GM19328 (cell line): ENCODE data around the gene SPATA31C1.
"Not testable (repeated sequence)": the region's sequence is repeated elsewhere in the genome, so short reads cannot be mapped to it uniquely, and the experiment has no call there.

Experiments
- ATAC-seq: cut with Tn5 transposase; IDR thresholded peaks from one replicate; pipeline ENCODE4 v1.9.1; 2021; ENCODE audit warnings: mild to moderate bottlenecking, moderate library complexity; ENCODE audit not compliant: unreplicated experiment

Gene SPATA31C1

GRCh38 chr9:87886210-87886932 is 31.4 kb upstream of the SPATA31C1 start:
- no peak for ATAC-seq

DNA sequence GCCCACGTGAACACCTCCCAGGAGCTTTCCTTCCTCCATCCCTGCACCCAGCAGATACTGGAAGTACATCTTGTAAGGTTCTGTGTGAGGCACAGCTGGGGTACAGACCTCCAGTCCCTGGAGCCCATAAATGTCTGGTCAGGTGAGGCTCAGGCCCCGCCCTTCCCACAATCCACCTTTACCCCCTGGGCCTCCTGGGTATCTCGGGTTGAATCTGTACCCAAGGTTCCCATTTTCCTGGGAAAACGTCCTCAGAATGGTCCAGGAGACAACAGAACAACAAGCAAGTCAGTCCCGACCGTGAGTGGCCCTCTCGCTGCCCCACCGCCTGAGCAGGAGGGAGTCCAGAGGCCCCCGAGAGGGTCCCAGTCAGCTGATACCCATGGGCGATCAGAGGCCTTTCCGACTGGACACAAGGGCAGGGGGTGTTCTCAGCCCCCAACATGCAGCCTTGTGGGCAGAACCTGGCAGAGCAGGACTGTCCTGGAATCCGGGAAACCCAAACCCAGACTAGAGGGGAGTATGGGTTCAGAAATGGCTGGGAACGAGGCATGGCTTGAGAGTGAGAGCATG is 30.7 kb upstream of the SPATA31C1 start:
- no peak for ATAC-seq

- ATAC-seq: no peak
Measured at GRCh38 chr9:87887661-87888480, 29.9 kb upstream of the SPATA31C1 start.

GRCh38 chr9:87888501-87888900 is 29.3 kb upstream of the SPATA31C1 start:
- no peak for ATAC-seq

DNA sequence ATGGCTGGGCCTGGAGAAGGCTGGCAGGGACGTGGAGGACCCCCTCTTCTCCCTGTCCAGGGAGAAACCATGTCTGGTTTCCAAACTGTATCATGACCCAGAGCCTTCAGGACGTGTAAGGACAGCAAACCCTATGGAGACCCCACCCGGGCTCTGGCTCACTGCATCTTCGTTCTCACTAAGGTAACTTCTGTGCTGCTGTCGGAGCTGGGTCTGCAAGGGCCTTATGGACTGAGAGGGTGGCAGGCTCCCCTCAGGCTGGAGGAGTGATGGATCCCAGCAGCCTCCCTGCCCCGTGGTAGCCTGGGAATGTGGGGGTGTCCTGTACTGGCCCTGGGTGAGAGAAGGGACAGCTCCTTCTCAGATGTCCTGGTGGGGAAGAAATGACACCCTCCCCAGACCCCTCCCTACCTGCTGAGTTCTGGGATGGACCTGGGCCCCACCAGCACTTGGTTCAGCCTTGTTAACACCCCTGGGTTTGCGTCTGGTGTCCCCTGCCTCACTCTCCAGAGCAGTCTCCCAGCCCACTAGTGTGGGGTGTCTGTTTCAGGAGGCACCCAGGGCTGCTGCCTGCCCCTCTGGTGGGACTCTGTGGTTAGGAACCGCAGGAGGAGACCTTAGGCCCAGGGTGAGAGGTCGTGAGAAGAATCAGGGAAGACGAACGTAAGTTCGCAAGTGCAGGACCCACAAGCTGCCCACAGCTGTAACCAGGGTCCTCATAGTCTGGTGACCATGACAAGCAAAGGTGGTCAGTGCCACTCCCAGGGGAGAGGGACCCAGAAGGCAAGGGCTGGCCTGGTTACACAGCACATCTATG is 28.5 kb upstream of the SPATA31C1 start:
- ATAC-seq: no peak

GRCh38 chr9:87889882-87890252 is 27.9 kb upstream of the SPATA31C1 start:
- no peak for ATAC-seq

DNA sequence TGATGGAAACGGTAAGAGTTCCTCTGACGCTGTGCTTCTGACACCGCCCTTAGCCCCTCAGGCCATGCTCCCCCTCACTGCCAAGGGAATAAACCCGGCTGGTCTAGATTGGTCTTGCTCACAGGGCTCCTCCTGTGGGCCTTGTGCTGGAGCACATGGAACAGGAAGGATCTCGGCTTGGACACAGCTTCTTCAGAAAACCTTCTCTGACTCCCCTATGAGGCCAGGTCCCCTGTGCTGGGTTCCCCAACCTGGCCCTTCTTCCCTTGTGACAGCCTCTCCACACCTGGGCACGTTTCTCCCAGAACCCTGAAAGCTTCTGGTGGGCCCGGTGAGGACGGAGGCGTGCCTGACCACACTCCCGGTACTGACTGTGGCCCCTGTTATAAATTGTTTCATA is 26.9 kb upstream of the SPATA31C1 start:
- no peak for ATAC-seq

- ATAC-seq: no peak
Measured at GRCh38 chr9:87891754-87892153, 26.0 kb upstream of the SPATA31C1 start.

- ATAC-seq: no peak
Measured at GRCh38 chr9:87892956-87893355, 24.8 kb upstream of the SPATA31C1 start.

- no peak for ATAC-seq
Measured at GRCh38 chr9:87894998-87895625, 22.6 kb upstream of the SPATA31C1 start.

DNA sequence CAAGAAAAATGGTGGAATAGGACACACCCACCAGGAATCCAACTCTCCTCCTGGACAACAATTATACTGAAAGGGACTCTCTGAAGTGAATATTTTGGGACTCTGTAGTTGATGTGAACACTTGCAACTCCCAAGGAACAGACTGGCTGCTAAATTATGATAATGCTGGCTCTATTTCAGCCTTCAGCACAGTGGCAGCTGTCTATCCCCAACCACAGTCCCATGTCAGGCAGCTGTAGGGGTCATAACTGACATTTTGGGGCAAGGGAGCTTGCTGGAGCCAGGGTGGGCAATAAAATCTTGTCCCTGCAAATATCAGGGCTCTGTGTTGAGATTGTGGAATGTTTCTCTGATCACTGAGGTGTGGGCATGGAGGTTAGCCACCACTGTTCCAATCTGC is 20.9 kb upstream of the SPATA31C1 start:
- no peak for ATAC-seq

DNA sequence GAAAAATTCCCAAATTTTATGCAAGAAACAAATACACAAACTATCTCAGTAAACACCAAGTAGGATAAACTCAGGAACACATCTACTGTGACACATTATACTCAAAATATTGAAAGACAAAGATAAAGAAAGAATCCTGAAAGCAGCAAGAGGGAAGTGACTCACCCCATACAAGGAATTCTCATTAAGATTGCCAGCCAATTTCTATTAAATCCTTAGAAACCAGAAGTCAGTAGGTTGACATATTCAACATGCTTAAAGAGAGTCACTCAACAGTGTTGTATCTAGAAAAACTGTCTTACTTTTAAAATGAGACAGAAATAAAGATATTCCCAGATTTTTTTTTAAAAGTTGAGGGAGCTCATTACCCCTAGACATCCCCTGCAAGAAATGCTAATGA is 19.6 kb upstream of the SPATA31C1 start:
- ATAC-seq: no peak

DNA sequence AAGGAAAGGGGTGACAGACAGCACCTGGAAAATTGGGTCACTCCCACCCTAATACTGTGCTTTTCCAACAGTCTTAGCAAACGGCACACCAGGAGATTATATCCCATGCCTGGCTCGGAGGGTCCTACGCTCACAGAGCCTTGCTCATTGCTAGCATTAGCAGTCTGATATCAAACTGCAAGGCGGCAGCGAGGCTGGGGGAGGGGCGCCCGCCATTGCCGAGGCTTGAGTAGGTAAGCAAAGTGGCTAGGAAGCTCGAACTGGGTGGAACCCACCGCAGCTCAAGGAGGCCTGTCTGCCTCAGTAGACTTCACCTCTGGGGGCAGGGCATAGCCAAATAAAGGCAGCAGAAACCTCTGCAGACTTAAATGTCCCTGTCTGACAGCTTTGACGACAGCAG is 15.4 kb upstream of the SPATA31C1 start:
- not testable (repeated sequence) for ATAC-seq

DNA sequence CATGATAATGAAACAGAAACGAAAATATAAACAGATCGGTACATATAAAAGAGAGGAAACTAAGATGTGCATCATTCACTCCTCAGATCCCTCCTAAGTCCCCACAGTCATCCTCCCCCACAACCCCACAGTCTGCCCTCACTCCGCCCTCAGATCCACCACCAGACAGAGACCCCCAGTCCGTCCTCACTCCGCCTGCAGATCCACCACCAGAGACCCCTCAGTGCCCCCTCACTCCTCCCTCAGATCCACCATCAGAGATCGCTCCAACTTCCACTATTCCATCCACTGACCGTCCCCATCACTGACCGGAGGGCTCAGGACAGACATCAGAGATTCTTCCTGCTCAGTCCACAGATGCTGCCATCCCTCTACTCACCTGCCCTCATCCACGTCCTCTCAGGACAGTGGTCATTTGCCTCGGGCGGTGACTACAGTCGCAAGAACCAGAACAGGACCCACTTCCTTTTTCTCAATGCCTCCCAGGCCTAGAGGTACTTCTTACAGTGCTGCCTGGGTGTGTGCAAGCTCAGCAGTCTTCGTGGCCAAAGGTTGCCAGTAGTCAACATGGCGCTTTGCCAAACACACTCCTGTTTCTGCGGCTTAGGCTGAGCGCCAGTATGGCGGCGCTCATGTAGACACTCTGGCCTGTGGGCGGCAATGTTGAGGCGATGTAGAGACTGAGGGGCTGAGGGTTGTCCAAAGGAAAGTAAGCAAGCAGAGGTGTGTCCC is 8.3 kb upstream of the SPATA31C1 start:
- no peak for ATAC-seq

DNA sequence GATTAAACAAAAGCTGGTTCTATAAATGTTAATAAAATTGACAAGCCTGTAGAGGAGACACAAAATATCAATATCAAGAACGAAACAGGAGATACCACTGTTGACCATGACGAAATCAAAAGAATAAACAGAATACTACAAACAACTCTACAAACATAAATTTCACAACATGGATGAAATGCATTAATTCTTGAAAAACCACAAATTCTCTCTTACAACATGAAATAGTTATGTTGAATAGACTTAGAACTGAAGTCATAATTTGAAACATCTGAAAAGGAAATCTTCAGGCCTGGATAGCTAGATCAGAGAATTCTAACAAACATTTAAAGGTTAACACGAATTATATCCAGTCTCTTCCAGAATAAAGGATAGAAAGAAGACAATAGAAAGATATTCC is 6.9 kb upstream of the SPATA31C1 start:
- ATAC-seq: no peak

- not testable (repeated sequence) for ATAC-seq
Measured at GRCh38 chr9:87919013-87919412, 1.3 kb downstream of the SPATA31C1 start.

DNA sequence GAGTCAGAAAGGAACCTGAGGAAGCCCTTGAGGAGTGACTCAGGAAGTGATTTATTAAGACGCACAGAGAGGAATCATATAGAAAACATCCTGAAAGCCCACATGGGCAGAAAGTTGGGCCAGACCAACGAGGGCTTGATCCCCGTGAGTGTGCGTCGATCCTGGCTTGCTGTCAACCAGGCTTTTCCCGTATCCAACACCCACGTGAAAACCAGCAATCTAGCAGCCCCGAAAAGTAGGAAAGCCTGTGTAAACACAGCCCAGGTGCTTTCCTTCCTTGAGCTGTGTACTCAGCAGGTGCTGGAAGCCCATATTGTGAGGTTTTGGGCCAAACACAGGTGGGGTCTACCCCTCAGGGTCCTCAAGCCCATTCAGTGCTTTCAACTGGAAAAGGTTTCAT is 3.8 kb downstream of the SPATA31C1 start:
- not testable (repeated sequence) for ATAC-seq

DNA sequence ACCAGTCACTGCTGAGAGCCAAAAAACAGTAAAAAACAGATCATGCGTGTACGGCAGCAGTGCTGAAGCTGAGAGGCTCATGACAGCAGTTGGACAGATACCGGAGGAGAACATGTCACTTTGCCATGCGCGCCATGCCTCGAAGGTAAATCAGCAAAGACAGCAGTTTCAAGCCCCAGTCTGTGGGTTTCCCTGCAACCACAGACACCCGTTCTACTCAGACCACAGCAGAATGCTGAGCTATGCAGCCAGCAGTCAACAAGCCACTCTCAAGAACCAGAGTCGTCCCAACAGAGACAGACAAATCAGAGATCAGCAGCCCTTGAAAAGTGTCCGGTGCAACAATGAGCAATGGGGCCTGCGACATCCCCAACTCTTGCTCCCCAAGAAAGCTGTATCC is 5.2 kb downstream of the SPATA31C1 start:
- not testable (repeated sequence) for ATAC-seq

DNA sequence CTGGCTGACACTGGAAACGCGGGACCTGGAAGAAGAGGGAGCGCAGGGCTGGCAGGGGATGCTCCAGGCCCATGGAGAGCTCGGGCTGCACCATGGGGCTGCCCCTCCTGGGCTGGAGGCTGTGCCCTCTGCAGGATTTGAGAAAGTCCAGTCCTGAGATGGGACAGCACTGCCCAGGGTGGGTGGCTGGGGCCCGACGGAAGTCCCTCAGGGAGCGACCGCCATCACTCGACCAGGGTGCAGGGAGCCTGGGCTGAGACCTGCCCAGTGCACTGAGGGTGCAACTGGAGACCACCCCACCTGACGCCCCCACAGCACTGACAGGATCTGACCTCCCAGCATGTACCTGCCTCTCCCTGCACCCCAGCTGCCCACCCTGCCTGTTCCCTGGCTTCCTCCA is 7.1 kb downstream of the SPATA31C1 start:
- not testable (repeated sequence) for ATAC-seq

DNA sequence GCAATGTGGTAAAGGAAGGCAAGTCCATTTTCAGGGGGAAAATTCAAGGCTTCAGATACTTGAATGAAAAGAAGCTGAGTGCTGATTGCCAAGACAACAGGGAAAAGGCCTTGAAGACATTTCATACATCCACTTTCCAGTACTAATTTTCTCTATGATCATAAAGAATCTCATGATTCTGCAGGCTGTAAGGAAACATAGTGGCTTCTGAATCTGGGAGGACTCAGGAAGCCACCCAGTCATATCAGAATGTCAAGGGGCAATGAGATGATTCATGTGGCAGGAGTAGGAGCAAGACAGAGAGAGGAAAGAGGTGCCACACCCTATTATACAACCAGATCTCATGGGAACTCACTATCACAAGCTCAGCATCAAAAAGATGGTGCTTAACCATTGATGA is 11.4 kb downstream of the SPATA31C1 start:
- not testable (repeated sequence) for ATAC-seq
